Glutamatergic neuron (in vitro differentiated cells): ENCODE data around the gene ZBTB7A. TPM values are rescaled to one million over a fixed set of nuclear protein-coding genes. Genes with fewer than 3 reads are reported as not detected.

ENCODE experiments used
- DNase-seq: peaks from one replicate; pipeline ENCODE4 v3.0.0; 2022
- H3K27ac Mint-ChIP-seq: one replicate; pipeline ENCODE4 v1.8.0; 2020; ENCODE audit warnings: mild to moderate bottlenecking, mixed read lengths, inconsistent platforms; ENCODE audit not compliant: unreplicated experiment
- H3K27me3 Mint-ChIP-seq: one replicate; pipeline ENCODE4 v1.8.0; 2020; ENCODE audit warnings: mild to moderate bottlenecking, moderate library complexity, mixed read lengths, inconsistent platforms; ENCODE audit not compliant: unreplicated experiment
- H3K36me3 Mint-ChIP-seq: one replicate; pipeline ENCODE4 v1.8.0; 2020; ENCODE audit warnings: mild to moderate bottlenecking, mixed read lengths, inconsistent platforms; ENCODE audit not compliant: unreplicated experiment
- H3K4me1 Mint-ChIP-seq: one replicate; pipeline ENCODE4 v1.8.0; 2020; ENCODE audit warnings: mild to moderate bottlenecking, low read depth, mixed read lengths, inconsistent platforms; ENCODE audit not compliant: unreplicated experiment
- H3K4me3 Mint-ChIP-seq: one replicate; pipeline ENCODE4 v1.8.0; 2020; ENCODE audit warnings: mild to moderate bottlenecking, mixed read lengths, inconsistent platforms; ENCODE audit not compliant: unreplicated experiment
- H3K9me3 Mint-ChIP-seq: one replicate; pipeline ENCODE4 v1.8.0; 2020; ENCODE audit warnings: mild to moderate bottlenecking, moderate library complexity, mixed read lengths, inconsistent platforms; ENCODE audit not compliant: unreplicated experiment
- CTCF ChIP-seq: fragments of 200-600 bp; sonication (generic); IDR thresholded peaks from one replicate; pipeline ENCODE4 v1.5.0; 2021; ENCODE audit not compliant: partially characterized antibody, unreplicated experiment
- total RNA-seq: library from RNA; stranded (reverse); fragmentation: NEBNext Ultra II Directional; extraction: Animal tissue kit (Norgen Biotek cat#: 25700); gene quantifications from one replicate; pipeline ENCODE4 v1.2.1, GENCODE V29; 2021; ENCODE audit not compliant: unreplicated experiment

The ZBTB7A gene
- total RNA-seq, 1 donor from 2014 or later: 21.8 TPM

DNA sequence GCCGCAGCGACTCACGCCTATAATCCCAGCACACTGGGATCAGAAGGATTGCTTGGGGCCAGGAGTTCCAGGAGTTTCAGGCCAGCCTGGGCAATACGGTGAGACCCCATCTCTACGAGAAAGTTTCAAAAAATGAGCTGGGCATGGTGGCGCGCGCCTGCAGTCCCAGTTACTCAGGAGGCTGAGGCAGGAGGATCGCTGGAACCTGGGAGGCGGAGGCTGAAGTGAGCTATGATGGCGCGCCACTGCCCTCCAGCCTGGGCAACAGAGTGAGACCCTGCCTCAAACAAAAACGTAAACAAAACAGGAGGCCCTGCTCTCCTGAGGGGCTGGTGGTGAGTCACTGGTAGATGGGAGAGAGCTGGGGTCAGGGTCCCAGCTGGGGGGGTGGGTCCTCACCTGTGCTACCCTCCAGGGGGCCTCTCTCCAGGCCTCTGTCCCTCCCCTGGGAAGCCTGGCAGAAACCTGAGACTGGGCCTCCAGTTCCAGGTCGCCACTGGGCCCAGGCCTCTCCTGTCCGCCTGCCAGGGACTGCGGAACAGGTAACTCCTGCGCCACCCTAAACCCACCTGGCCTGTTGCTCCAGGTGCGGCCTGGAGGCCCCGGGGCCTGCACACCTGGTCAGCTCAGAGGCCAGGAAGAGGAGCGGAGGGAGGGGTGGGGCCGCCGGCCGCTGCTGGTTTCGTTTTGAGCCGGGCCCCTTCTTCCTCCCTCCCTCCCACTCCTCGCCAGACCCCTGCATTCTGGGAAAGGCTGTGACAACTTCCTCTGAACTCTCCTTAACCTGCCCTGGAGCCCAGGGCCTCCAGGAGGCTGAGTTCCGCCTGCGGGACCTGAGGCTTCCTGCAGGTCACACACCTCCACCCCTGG is 17.2 kb upstream of the ZBTB7A start:
- Mint-ChIP-seq H3K36me3 (no peaks in the 10 kb centered on the region), H3K9me3 (peaks cover 2% of the 10 kb centered on the region), H3K4me3 (no peak overlapping the region), H3K27ac (no peak overlapping the region), H3K27me3 (peaks cover 3% of the 10 kb centered on the region), H3K4me1 (no peaks in the 10 kb centered on the region)
- TF ChIP-seq CTCF: no peak
- no peak for DNase-seq

DNA sequence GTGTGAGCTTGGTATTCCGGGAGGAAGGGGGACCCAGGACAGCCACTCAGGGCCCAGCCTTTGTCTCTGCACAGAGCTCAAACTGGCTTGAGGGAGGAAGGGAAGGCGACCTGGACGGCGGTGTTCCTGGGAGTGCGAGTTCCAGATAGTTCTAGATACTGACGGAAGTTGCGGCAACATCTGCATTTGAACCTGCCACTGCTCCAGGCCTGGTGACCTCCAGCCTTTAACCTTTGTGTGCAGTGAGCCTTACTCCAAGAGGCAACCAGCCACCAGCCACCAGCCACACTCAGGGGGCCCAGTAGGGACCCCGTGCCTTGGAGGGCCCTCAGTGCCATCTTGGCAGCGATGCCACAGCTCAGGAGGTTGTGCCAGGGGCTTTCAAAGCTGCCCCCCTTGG is 15.5 kb upstream of the ZBTB7A start:
- no peaks in the 10 kb centered on the region for H3K4me1 Mint-ChIP-seq
- no peak overlapping the region for H3K4me3 Mint-ChIP-seq
- H3K9me3 Mint-ChIP-seq: no peaks in the 10 kb centered on the region
- no peak overlapping the region for H3K27ac Mint-ChIP-seq
- DNase-seq: no peak
- no peak for TF ChIP-seq CTCF
- no peaks in the 10 kb centered on the region for H3K36me3 Mint-ChIP-seq
- peaks cover 3% of the 10 kb centered on the region for H3K27me3 Mint-ChIP-seq

- Mint-ChIP-seq H3K36me3 (no peaks in the 10 kb centered on the region), H3K4me3 (no peak overlapping the region), H3K27me3 (peaks cover 3% of the 10 kb centered on the region), H3K27ac (no peak overlapping the region), H3K9me3 (no peaks in the 10 kb centered on the region), H3K4me1 (no peaks in the 10 kb centered on the region)
- no peak for DNase-seq
- TF ChIP-seq CTCF: no peak
Observed at GRCh38 chr19:4081441-4082129, 14.9 kb upstream of the ZBTB7A start.

DNA sequence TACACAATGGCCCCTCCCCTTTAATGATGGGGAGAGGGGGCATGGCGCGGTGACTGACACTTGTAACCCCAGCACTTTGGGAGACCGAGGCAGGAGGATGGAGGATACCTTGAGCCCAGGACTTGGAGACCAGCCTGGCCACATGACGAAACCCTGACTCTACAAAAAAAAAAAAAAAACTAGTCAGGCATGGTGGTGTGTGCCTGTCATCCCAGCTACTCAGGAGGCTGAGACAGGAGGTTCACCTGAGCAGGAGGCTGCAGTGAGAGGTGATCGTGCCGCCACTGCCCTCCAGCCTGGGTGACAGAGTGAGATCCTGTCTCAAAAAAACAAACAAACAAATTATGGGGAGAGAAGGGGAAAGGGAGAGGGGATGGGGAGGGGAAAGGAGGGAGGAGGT is 13.8 kb upstream of the ZBTB7A start:
- H3K27me3 Mint-ChIP-seq: peaks cover 3% of the 10 kb centered on the region
- no peaks in the 10 kb centered on the region for H3K36me3 Mint-ChIP-seq
- DNase-seq: no peak
- no peaks in the 10 kb centered on the region for H3K9me3 Mint-ChIP-seq
- no peak overlapping the region for H3K27ac Mint-ChIP-seq
- no peaks in the 10 kb centered on the region for H3K4me1 Mint-ChIP-seq
- TF ChIP-seq CTCF: no peak
- no peak overlapping the region for H3K4me3 Mint-ChIP-seq
